Breast epithelium (tissue), 3 donors: ENCODE data around the gene TEX28.

Source experiments
- CTCF ChIP-seq, 3 donors: fragments of 450-650 bp; IDR thresholded peaks; one replicate each; pipeline ENCODE4 v1.5.1; 2016 to 2017; ENCODE audit warnings: antibody characterized with exemption in 3 of 3, mild to moderate bottlenecking in 3 of 3, moderate library complexity in 3 of 3
- POLR2A ChIP-seq: fragments of 450-650 bp; IDR thresholded peaks from one replicate; pipeline ENCODE4 v1.6.1; 2016; ENCODE audit warnings: antibody characterized with exemption, mild to moderate bottlenecking, moderate library complexity
- POLR2AphosphoS5 ChIP-seq, 3 donors: sonication (generic); formaldehyde crosslinking; IDR thresholded peaks; one replicate each; pipeline ENCODE4 v1.6.1; 2017; ENCODE audit warnings: antibody characterized with exemption in 3 of 3

DNA sequence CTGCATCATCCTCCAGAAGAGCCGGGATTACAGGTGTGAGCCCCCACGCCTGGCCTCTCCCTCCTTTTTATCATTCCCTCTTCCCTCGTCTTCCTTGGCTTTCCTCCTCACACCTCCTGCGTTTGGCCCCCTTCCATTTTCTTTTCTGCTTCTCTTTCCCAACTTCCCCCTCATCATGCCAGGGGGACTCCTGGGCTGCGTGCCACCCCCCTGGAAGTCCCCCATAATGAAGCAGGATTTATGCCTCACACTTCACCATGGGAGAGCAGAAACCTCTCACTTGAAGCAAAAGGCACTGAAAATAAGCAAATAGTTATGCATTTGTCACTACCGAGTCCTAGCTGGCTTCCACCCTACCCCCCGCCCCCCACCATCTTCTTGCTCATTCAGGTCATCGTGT is 8.6 kb upstream of the TEX28 start:
- TF ChIP-seq CTCF (IDR thresholded peaks at IDR 0.05) (no peak), POLR2AphosphoS5 (IDR thresholded peaks at IDR 0.05) (no peak), POLR2A (no peak)
